SKM-1 treated with dmso at 0.1 percent for 144 hours (cell line): Measurements from ENCODE around the gene TMX4.
"Not testable (repeated sequence)": the region's sequence is repeated elsewhere in the genome, so short reads cannot be mapped to it uniquely, and the experiment has no call there.

Experiments used
- DNase-seq: peaks from one replicate; lab custom pipeline; 2025; ENCODE audit not compliant: unreplicated experiment; lab: John Stamatoyannopoulos, UW

Gene TMX4

DNA sequence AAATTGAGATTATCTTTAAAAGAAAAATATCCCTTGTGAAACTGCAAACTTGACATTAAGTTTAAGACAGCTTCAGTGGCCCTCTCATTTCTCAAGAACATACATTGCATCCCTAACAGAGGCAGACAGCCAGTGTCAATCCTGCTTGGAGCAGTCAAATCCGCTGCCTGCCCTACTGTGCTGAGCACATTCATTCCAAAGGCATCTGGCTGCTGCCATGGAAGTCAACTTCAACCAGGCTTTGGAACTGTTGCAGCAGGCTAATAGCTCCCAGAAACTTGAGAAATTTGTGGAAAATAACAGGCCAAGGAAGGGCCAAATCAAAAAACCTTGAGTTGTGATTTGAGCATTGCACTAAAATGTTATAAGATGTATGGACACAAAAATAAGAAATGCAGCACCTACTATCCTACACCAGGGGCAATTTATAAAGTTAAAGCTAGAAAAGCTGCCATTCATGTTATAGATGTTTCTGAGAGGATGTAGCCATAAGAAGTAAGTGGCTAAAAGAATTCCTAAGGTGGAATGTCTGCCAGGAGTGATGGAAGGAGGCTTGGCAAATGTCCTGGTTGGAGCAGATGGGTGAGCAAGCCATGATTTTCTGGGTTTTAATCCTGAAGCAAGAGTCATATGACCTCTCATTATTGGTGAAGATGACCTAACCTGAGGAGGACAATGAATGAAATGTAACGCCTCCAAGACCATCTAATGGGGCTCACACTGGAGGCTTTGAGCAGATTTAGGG is 47.9 kb downstream of the TMX4 start:
- no peak for DNase-seq

DNA sequence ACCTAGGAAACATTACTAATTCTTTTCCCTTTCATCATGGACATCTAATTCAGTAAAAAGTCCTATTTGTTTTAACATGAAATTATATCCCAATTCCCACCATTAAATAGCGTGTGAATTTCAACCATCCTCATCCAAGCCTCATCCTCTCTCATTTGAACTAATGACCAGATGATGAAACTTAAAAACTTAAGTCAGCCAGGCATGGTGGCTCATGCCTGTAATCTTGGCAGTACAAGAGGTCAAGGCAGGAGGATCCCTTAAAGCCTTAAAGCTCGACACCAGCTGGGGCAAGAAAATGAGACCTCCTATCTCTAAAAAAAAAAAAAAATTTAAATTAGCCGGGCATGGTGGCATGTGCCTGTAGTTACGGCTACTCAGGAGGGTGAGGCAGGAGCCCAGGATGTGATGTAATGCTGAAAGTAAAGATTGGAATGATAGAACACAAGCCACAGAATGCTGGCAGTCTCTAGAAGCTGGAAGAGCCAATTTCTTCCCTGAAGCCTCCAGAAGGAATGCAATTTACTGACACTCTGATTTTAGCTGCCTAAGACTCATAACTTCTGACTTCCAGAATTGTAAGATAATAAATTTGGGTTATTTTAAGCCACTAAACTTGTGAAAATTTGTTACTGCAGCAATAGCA is 52.2 kb downstream of the TMX4 start:
- no peak for DNase-seq

DNA sequence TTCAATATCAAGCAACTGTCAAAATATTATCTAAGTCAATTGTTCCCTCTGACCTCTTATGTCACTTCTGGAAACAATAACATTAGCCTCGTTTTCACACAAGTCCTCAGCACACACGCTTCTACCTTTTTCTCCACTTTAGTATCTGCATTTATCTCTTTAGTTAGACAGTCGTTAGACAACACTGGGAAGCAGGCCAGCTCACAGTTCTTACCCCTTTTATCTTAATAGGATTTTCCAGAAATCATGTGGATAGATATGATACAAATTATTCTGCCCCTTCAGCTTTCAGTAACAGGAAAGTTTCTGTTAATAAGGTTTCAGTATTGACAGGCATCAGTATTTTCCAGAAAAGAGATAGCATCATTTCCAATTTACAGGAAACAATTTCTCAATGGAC is 53.4 kb downstream of the TMX4 start:
- no peak for DNase-seq

DNA sequence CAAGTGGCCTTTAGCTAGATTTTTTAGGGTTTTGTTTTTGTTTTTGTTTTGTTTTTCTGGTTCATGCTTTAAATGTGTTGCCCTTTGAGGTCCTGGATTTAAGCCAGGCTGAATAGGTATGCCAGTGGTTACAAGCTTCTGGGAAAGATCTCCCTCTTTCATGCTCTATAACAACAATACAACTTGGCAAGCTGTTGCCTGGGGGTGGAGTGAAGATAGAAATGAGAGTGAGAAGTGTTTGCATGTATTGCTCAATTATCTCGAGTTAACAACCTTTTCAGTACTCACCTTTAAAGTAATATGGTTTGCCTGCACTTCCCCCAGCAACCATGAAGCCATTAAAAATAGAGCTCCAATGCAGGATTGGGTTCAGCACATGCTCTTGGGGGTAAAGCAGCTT is 60.1 kb downstream of the TMX4 start:
- DNase-seq, result no peak

DNA sequence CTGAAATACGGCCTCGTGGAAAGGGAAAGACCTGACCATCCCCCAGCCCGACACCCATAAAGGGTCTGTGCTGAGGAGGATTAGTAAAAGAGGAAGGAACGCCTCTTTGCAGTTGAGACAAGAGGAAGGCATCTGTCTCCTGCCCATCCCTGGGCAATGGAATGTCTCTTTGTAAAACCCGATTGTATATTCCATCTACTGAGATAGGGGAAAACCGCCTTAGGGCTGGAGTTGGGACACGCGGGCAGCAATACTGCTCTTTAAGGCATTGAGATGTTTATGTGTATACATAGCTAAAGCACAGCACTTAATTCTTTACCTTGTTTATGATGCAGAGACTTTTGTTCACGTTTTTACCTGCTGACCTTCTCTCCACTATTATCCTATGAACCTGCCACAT is 63.0 kb downstream of the TMX4 start:
- DNase-seq, result not testable (repeated sequence)

DNA sequence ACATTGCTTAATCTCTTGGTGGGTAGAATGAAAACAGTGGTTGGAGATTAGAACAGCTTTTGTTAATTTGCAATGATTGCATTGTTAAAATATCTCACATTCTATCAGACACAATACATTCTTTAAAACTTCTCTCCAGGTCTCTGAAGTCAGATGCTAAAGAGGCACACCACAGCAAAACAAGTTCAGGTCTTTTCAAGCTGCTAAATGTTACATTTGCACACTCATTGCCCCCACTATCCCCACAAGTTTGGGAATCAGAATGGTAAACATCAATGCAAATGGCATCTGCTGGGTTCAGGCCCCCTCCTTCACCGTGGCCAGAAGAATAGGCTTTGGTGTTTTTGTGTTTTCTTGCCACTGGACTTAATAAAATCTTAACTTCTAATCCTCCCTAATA is 69.2 kb downstream of the TMX4 start:
- no peak for DNase-seq

DNA sequence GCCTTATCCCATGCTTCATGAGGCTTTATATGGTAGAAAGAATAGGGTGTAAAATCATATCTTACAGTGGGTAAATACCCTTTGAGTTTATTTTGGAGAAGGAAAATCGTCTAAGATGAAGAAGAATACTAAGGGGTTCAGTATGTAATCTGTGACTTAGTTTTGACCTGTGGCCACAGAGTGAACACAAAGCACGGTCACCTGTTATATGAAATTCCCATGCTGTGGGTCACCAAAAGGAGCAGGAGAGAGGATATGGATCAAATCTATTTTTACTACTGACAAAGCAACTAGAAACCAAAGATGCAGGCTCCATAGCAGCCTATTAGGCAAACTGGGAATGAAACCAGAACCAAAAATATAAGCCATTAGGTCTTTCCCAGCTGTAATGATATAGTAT is 75.7 kb downstream of the TMX4 start:
- DNase-seq, result no peak

DNA sequence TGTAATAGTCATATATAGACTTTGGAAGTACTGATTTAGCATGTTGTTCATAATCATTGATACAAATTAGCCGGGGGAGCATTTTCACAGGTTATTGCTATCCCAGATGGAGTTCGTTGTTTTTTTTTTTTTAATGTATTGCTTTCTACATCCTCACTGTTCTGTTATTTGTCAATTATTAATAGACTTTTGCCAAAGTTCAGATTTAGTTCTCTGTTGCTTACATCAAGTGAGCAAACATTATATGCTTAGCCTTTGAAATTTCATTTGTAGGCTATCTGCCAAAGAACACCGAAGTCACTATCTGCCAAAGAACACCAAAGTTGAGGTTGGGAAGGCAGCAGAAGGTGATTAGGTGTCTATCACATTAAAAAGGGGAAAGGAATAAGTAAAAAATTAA is 79.2 kb downstream of the TMX4 start, which contains the start of gene HAO1:
Gene HAO1 (minus strand): TSS at position 118 of the 400 bp plus-strand sequence. CDS start 36 bp downstream, at position 82.
- no peak for DNase-seq

DNA sequence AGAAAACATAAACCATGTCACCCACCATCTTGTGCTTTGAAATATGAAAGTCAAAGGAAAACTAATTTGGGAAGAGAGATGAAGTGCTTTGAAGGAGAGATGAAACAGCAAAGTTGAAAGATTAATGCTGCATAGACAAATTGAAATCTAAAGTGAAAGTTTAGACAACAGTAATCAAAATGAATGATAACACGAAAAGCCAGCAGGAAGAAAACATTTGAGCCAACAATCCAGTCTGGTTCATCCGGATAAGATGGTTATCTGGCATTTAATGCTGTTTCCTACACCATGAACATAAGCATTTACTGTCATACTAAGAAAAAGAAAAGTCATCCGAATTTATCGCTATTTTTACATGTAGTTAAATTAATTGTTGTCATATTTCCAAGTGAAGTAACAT is 79.9 kb downstream of the TMX4 start:
- DNase-seq, result no peak

DNA sequence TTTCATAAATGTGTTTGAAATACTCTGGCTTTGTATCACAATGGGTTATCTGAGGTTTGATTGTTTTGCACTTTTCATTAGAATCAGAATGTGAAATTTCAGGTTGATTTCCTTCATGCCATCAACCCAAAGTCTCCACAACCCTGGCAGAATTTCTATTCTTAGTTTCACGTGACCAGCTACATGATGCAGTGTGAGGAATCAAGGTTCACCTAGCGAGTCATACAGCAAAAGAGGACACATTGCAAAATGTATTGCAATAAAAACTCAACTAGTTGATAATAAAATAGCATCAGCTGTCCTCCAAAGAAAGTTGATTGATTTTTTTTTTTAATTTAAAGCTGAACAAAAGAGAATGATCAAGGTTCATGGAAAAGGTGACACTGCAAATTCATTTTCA is 81.5 kb downstream of the TMX4 start:
- DNase-seq, result no peak

DNA sequence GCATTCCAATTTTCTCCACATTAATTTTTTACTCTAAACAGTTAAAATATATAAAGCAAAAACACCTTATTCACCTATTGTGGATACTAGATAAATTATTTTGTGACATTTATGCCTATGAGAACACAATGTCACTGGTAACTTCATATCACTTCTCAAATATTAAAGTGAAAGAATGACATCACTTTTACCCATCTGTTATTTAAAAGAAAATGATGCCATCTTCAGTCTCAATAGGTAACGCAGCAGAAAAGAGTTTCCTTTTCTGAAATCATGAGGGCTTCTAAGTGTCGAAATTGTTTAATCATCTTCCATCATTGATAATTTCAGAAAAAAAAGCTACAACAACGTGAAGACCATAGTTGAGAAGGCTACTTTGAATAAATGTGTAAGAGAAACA is 82.2 kb downstream of the TMX4 start:
- no peak for DNase-seq

DNA sequence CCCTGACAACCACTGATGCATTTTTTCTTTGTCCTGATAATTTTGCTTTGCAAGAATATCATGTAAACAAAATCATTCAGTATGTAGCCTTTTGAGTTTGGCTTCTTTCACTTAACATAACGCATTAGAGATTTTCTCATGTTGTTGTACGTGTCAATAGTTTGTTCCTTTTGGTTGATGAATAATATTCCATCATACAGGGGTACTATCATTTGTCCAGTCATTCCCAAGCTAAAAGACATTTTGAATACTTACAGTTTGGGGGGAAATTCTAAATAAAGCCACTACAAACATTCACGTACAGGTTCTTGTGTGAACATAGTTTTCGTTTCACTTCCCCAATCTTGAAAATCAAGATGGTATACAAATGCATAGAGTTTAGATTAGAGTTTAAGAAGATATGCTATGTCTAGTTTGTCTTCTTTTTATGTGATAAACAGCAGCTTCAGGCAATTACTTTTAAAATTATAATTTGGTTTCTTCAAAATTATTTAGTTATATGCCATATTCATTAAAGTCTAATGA is 84.5 kb downstream of the TMX4 start:
- DNase-seq, result no peak

DNA sequence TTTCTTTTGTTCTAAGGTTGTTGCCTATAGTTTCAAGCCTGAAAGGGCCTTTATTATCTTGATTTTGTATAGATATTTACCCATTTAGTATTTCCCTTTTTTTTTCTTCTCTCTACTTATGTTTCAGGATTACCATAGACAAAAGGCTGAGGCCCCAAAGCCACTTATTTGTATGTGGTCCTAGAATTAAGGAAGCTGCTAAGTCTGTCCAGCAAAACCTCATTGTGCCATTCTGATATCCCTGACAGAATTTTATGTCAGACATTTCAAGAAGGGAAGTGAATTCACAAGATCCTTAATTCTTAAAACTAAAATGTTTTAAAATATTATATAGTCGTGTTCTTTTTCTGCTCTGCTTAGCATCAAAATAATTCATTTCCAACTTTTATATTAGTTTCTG is 86.2 kb downstream of the TMX4 start:
- DNase-seq, result no peak

DNA sequence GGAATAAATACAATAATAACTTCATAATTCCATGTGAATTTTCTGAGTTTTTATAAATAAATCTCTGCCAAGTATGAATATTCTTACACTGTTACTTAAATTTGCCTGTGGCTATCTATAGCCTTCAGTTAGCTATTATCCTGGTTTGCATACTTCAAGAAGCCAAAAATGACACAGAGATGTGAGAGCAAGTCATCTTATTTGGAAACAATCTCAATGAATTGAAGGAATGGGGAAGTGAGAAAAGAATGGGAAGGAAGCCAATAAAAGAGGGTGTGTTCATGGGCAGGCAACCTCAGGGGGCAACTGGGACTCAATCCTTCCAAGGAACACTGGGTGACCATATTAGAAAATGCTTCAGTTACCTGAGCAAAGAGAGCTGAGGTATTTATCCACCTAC is 89.2 kb downstream of the TMX4 start:
- no peak for DNase-seq
